Smooth muscle cell of the brain vasculature (primary cell): ENCODE measurements around the gene STARD13.
A peak's percentile ranks its signal among the peaks of the same experiment; 100 is the strongest.

ENCODE experiments used
- DNase-seq: peaks from one replicate; pipeline ENCODE4 v3.0.0-alpha.2; 2012; ENCODE audit warnings: low read depth, low spot score

STARD13 gene

GRCh38 chr13:33276570-33276969 is 9.0 kb downstream of the STARD13 start:
- no peak for DNase-seq

GRCh38 chr13:33275916-33276315 is 9.6 kb downstream of the STARD13 start:
- DNase-seq: no peak

- no peak for DNase-seq
Measured at GRCh38 chr13:33274264-33274663, 11.3 kb downstream of the STARD13 start.

- DNase-seq: no peak
Measured at GRCh38 chr13:33272531-33273124, 12.9 kb downstream of the STARD13 start.

GRCh38 chr13:33271759-33272158 is 13.8 kb downstream of the STARD13 start:
- DNase-seq: no peak

GRCh38 chr13:33270895-33271538 is 14.5 kb downstream of the STARD13 start:
- DNase-seq: no peak

- DNase-seq: no peak
Measured at GRCh38 chr13:33265607-33266006, 19.9 kb downstream of the STARD13 start.

- no peak for DNase-seq
Measured at GRCh38 chr13:33265133-33265532, 20.4 kb downstream of the STARD13 start.

DNA sequence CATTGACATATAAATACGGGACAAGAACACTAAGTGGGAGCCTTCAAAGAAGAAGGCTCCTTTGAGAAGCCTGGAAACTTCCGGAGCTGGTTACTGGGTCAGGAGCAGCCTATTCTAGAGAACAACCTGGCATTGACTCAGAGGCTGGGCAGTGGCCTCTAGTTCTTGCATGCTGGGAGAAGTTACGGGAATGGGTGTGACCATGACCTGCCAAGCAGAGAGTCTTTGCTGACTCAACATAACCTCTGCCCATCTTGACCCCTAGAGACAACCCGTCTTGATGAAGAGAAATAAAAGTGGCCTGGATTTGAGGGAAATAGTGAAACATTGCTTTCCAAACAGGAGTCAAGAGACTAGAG is 21.0 kb downstream of the STARD13 start:
- DNase-seq: no peak

- DNase-seq: no peak
Measured at GRCh38 chr13:33263976-33264619, 21.5 kb downstream of the STARD13 start.

DNA sequence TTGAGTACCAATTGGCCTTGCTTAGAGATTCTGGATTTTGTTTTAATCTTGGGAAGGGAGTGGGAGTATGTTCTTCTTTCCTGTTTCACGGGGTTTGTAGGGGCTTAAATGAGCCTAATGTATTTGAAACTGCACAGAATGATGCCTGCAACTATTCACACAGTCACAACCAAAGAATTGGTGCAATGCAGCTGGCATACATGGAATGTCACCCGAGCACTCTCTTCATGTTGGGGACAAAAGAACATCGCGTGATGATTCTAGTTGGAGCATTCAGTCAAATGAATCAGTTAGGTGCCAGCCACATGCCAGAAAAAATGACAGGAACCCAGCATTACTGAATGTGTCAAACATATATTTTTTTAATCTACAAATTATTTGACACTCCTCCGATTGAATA is 22.1 kb downstream of the STARD13 start:
- DNase-seq: no peak

GRCh38 chr13:33262997-33263396 is 22.6 kb downstream of the STARD13 start:
- no peak for DNase-seq

GRCh38 chr13:33262594-33262993 is 23.0 kb downstream of the STARD13 start:
- no peak for DNase-seq

DNA sequence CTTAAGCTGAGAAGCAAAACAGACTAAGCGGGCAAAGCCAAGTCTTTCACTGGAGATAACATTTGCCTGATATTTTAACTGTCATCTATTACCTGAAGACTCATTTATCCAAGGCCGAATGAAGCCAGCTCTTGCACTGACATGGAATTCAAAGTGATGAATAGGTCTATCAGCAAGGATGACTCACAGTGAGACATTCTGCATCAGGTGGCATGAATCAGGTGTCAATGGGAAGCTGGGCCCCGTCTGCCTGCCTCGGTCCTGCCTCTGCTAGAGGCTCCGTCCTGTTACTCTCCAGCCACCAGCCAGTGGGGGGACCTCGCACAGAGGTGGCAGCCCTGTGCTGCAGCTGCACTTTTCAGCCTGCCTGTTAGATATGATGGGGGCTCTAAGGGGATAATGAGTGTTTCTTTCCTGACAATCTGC is 23.5 kb downstream of the STARD13 start:
- no peak for DNase-seq

GRCh38 chr13:33261387-33262061 is 24.0 kb downstream of the STARD13 start:
- DNase-seq: no peak

DNA sequence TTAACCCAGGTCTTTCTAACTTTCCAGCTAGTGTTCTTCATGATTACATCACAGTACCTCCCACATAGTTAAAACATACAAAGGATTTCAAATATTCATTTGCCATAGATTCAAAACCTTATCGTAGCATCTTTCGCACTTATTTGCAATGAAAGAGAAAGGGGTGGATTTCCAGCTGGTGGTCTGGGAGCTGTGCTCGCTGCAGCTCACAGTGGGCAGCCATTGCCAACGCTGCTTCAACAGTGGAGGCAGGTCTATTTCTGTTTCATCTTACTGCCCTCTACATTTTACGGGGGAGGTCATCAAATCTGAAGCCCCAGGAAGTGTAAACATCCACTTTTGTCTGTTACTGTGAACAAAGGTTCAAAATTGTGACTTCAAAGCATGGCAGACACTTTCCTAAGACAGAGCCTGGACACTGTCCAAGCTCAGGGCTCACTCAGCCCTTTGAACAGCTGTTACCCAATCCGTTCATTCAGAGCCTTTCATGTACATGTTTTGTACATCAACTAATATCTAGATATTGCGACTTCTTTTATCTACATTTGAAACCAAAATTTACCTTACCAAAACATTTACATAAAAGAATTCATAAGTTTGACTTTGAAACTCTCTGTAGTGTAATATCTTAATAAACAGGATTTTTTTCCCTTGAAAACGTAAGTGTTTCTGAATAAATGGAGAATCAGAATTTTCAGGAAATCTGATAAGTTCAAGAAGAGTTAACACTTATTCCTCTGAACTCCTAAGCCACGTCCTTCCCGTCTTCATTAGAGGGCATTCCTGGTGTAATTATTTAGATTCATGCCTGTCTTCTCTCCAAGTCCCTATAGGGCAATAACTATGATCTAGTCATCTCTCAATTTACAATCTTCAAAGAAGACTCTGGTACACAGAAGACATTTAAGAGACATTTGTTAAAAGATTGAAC is 25.1 kb downstream of the STARD13 start:
- peak; percentile 51 for DNase-seq

DNA sequence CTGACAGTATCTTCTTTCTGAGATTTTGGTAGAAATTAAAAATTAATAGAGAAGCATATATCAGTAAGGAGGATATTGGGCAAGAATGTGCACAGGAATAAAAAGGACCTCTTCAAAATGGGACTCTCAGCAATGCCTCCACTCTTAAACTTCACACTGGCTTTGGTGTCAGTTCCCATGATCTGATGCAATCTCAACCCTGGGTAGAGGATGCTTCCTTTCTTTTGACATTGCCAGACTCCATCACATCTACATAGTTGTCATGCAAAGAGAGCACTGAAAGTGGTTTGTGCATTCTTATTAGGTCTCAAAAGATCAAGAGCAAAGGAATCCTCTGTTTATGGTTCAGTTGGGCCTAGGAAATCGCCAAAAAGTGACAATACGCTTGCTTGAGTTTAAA is 26.3 kb downstream of the STARD13 start:
- no peak for DNase-seq

- DNase-seq: no peak
Measured at GRCh38 chr13:33258808-33259193, 26.8 kb downstream of the STARD13 start.

DNA sequence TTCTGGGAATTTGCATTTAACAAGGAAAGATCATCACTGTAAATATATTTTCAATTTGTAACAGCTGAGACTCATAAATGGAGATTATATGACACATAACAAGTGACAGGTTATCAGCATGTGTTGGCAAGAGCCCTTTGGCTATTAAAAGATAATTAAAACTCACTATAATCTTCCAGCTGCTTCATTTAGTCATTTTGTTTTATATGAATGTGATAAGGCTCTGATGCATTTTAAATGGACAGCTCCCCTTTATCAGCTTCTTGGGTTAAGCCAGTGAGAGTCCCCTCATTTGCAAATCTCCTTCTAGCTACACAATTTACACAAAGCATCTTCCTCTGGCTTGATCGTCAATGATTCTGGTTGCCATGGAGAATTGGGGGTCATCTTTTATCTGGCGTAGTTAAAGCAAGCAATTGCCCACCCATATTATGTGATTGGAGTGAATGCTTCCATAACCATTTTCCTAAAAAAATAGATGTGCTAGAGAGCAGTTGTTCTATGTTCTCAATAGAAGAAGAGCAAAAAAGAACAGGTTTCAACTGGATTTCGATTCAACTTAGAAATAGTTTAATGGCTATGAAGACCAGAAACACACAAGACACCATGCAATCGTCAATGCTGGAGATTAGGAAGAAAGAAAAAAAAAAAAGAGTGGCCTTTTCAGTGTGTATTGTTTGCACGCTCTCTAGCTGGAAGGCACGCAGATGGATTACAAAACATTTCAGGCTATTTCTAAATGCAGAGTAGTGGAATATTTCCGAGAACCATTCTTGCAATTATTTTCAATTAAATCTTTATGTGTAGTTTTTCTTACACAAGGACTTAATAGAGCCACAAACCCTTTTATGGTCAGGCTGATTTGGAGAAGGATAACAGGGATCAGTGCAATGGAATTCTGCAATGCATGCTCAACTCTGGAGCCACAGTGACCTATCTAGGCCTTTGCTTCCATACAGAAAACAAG is 27.4 kb downstream of the STARD13 start:
- no peak for DNase-seq

- no peak for DNase-seq
Measured at GRCh38 chr13:33256148-33256840, 29.3 kb downstream of the STARD13 start.
